ENCODE data around the gene CCND2. TPM values are rescaled to one million over a fixed set of nuclear protein-coding genes. Genes with fewer than 3 reads are reported as not detected.

CCND2 gene
- total and polyA plus RNA-seq, 9 donors: 4.0 to 105 (median 45.4) TPM

GRCh38 chr12:4292341-4293073 lies 18.9 kb downstream of the CCND2 start:
- Histone ChIP-seq H3K4me3 (no peak overlapping the region), H3K4me1 (ENCODE audit: insufficient read depth) (no peaks in the 10 kb centered on the region), H3K27ac (no peak overlapping the region), H3K36me3 (no peaks in the 10 kb centered on the region), H3K9me3 (no peaks in the 10 kb centered on the region), H3K27me3 (no peaks in the 10 kb centered on the region)
- 66 to 68% (median 67%) methylated on average over 16 of the region's 16 CpGs for WGBS, 3 donors
- TF ChIP-seq CTCF (IDR thresholded peaks at IDR 0.05) (no peak), POLR2A (IDR thresholded peaks at IDR 0.05) (no peak), EP300 (IDR thresholded peaks at IDR 0.05) (no peak)
- DNase-seq: no peak
- intact Hi-C loops (cut with DNase I): no loop called here

- 81 to 86% (median 84%) methylated on average over 14 of the region's 14 CpGs for WGBS, 3 donors
- no peaks in the 10 kb centered on the region for H3K9me3 ChIP-seq
- H3K4me3 ChIP-seq: no peak overlapping the region
- H3K27me3 ChIP-seq: no peaks in the 10 kb centered on the region
- DNase-seq: no peak
- no peak overlapping the region for H3K27ac ChIP-seq
- H3K4me1 ChIP-seq (ENCODE audit: insufficient read depth): no peaks in the 10 kb centered on the region
- intact Hi-C loops (cut with DNase I): no loop called here
- H3K36me3 ChIP-seq: no peaks in the 10 kb centered on the region
- no peak for TF ChIP-seq CTCF (IDR thresholded peaks at IDR 0.05)
Observed at GRCh38 chr12:4293299-4293965, 19.9 kb downstream of the CCND2 start.

- WGBS, 3 donors: 68 to 75% (median 71%) methylated on average over 16 of the region's 16 CpGs
- H3K4me1 ChIP-seq (ENCODE audit: insufficient read depth): no peaks in the 10 kb centered on the region
Observed at GRCh38 chr12:4293966-4294505, 20.5 kb downstream of the CCND2 start.

GRCh38 chr12:4296751-4297150 lies 23.2 kb downstream of the CCND2 start:
- no peaks in the 10 kb centered on the region for H3K27me3 ChIP-seq
- H3K4me1 ChIP-seq (ENCODE audit: insufficient read depth): no peaks in the 10 kb centered on the region
- TF ChIP-seq CTCF (IDR thresholded peaks at IDR 0.05) (no peak), POLR2A (IDR thresholded peaks at IDR 0.05) (no peak), EP300 (IDR thresholded peaks at IDR 0.05) (no peak)
- H3K27ac ChIP-seq: no peak overlapping the region
- no peak overlapping the region for H3K4me3 ChIP-seq
- no peaks in the 10 kb centered on the region for H3K9me3 ChIP-seq
- H3K36me3 ChIP-seq: no peaks in the 10 kb centered on the region
- intact Hi-C loops (cut with DNase I): no loop called here
- WGBS, 3 donors: 54 to 62% (median 61%) methylated on average over 6 of the region's 6 CpGs
- DNase-seq: no peak

More at GRCh38 chr12:4293966-4294505, 20.5 kb downstream of the CCND2 start:
- no peak overlapping the region for H3K4me3 ChIP-seq
- TF ChIP-seq CTCF (IDR thresholded peaks at IDR 0.05) (no peak), EP300 (IDR thresholded peaks at IDR 0.05) (no peak), POLR2A (IDR thresholded peaks at IDR 0.05) (no peak)
- no peaks in the 10 kb centered on the region for H3K36me3 ChIP-seq
- no peak for DNase-seq
- H3K27me3 ChIP-seq: no peaks in the 10 kb centered on the region
- intact Hi-C loops (cut with DNase I): no loop called here
- H3K27ac ChIP-seq: no peak overlapping the region
- H3K9me3 ChIP-seq: no peaks in the 10 kb centered on the region

Data from ovary (tissue), 9 donors.